Right kidney (tissue), 1 donor: ENCODE results near the gene PDGFRB.

ENCODE experiments used
- DNase-seq: peaks from one replicate; pipeline ENCODE4 v3.0.0-alpha.2; 2016

The PDGFRB gene

DNA sequence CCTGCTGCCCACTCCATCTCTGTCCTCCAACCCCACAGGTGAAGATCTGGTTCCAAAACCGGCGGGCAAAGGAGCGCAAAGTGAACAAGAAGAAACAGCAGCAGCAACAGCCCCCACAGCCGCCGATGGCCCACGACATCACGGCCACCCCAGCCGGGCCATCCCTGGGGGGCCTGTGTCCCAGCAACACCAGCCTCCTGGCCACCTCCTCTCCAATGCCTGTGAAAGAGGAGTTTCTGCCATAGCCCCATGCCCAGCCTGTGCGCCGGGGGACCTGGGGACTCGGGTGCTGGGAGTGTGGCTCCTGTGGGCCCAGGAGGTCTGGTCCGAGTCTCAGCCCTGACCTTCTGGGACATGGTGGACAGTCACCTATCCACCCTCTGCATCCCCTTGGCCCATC is 27.8 kb upstream of the PDGFRB start:
- DNase-seq: no peak

DNA sequence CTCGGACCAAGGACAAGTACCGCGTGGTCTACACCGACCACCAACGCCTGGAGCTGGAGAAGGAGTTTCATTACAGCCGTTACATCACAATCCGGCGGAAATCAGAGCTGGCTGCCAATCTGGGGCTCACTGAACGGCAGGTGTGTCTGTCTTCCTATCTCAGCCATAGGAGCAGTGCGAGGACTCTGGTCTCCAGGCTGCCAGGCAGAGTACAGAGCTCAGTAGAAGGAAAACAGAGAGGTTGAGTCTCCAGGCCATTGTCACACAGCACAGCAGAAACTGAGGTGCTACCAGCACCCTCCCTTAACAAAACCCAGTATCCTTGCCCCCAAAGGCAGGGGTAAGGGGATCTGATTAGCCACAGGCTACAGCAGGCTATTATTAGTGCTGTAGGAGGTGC is 27.1 kb upstream of the PDGFRB start:
- no peak for DNase-seq

DNA sequence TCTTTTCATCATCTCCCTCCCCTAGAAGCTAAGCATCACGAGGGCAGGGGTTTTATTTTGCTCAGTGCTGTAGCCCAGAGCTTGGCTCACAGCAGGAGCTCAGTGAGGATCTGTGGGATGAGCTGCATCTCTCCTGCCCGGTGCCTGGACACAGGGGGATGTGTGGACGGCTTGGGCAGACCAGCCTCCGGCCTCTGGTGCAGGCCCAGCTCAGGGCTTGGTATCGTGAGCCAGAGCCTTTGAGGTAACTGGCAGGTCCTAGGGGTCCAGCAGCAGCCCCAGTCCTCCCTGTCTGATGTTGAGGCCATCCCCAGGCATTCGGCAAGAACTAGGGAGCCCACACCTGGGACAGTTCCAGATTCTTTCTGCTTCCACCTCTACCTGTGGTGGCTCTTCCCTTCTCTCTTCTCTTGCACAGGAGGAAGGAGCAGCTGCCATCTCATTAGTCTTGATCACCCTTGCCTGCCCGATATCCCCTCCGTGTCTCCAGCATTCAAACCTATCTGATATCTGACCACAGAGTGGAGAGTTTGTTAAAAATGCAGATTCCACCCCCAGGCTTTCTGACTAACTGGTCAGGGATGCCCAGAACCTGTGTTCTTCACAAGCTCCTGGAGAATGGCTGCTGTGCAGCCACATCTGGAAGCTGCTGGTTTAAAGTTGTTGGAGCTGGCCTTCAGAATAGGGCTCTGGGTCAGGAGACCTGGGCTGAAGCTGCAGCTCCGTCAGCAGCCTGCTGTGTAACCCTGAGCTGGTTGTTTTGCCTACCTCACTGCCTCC is 26.3 kb upstream of the PDGFRB start:
- no peak for DNase-seq

DNA sequence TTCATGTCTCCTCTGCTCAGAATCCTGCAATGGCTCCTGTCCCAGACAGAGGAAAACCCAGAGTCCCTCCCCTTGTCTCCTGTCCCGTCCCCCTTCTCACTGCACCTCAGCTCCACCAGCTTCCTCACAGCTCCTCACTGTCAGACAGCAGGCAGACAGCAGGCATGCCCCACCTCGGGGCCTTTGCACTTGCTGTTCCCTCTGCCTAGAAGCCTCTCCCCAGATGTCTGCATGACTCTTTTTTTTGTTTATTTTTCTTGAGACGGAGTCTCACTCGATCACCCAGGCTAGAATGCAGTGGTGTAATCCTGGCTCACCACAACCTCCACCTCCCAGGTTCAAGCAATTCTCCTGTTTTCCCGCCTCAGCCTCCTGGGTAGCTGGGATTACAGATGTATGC is 25.4 kb upstream of the PDGFRB start:
- DNase-seq: no peak

DNA sequence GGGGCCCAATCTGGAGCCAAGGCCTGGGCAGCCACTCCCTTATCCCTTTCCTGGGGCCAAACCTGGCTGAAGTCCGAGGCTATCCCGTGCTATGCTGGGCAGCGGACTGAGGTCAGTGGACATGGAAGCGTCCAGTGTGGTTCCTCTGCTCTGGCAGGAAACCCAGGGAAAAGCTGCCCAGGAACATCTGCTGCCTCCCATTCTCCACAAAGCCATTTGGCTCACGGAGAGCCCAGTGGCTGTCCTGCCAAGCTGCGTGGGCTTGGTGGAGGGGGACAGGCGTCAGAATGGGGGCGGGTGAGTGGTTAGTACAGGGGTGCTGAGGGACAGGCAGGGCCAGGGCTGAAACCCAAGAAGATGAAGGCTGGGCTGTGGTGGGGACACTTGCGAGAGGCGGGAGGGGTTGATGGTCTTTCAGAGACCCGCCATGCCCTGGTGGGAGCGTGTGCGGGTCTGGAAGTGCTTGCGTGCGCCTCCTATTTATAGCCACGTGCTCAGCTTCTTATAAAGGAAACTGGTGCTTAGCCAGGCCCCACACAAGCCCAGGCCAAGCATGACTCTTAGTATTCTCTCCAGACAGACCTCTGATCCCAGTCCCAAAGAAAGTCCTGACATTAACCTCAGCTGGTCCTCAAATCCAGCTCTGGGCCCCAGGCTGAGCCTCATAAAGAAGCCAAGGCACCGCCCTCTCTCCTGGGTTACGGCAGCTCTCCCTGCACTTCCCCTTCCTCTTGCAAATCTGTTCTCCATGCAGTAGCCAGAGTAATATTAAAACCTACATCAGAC is 24.8 kb upstream of the PDGFRB start:
- DNase-seq: no peak

DNA sequence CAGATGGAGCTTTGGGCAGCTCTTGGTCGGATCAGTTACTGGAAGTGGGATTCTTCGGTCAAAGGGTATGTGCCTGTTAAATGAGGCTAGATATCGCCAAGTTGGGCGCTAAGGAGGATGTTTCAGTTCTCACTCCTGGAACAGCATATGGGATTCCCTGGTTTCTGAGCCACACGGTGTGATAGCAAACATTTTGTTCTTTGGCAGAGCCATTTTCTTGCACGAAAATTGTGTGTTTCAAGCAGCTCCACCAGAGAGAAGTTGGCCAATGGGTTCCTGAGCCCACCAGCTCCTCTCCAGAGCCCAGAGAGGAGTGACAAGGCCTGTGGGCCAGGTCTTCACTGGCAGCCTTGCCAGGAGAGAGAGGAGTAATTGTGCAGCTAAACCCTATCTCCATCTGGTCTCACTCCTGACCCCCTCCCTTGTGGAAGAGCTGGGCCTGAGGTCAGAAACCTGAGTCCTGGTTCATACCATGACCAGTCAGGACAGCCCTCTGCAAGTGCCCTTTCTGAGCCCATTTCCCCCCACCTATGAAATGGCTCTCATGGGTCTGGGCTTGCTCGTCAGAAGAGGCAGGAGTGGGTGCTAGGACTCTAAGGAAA is 23.5 kb upstream of the PDGFRB start:
- DNase-seq: no peak

DNA sequence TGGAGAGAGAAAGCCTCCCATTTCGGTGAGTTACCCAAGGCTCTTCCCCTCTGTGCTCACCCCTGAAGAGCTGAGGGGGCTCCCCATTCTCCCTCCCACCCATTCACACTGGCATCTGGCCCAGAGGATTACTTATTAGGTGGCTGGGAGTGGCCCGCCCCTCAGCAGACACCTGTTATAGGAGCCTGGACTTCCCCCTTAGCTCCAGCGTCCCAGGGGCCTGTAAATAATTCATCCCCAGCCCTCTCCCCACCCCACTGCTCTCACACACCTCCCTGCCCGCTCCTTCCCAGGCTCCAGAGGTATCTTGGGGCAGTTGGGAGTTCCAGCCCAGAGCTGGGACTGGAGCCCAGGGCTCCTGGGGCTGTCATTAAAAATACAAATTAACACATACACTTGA is 22.6 kb upstream of the PDGFRB start:
- no peak for DNase-seq

DNA sequence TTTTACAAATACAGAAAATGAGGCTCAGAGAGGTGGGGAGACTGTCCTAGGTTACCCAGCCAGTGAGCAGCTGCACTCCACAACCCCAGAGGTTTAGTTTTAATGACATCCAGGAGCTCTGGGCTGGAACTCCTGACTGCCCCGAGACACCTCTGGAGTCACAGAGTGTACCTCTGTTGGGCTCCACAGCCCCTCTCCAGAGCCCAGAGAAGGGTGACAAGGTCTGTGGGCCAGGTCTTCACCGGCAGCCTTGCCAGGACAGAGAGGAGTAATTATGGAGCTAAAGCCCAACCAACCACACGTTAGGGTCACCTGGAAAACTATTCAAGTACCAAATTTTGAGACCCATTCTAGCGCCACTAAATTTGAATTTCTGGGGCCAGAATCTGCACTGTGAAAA is 22.1 kb upstream of the PDGFRB start:
- DNase-seq: no peak

DNA sequence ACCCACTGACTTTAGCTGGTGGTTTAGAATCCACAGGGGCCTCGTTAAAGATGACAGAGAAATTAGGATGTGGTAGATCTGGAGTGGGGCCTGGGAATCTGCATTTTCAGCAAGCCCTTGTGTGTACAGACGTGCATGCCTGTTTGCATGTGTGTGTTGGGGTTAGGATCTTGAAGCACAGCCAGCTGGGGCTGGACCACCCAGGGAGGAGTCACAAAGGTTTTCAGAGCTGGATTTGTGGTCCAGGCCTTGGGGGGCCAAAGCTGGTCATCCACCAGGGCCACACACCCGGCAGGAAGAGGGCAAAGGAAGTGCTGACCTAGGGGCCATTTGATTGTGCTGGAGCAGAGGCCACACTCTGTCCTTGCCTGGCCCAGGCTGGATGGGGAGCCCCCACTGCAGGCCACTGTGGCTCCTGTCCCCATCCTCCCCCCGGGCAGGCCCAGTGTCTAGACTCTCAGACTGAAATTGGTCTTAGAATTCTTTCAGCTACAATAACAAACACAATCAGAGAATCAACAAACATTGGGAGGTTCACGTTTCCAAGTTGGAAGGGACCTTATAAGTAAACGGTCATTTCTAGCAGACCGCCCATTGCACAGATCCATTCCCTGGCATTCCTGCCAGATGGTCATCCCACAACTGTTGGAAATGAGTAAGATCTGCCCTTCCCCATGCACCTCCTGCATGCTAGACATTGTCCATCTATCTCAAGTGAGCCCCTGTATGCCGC is 21.3 kb upstream of the PDGFRB start:
- DNase-seq: no peak

DNA sequence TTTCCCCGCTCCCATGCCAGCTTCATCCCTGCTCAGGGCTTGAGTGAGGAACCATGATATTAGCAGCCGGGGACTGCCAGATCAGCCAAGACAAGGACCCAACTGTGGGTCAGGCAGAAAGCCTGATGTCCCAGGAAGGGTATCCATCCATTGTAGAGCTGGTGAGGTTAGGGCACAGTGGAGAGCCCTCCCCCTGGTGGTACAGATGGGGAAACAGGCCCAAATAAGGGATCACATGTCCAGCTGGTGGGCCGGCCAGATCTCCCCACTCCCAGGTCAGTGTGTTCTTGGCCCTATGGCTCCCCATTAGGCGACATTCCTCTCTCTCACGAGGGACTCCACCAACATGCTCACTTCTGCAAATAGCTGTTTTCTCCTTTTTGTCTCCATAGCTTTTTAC is 19.9 kb upstream of the PDGFRB start:
- DNase-seq: no peak

DNA sequence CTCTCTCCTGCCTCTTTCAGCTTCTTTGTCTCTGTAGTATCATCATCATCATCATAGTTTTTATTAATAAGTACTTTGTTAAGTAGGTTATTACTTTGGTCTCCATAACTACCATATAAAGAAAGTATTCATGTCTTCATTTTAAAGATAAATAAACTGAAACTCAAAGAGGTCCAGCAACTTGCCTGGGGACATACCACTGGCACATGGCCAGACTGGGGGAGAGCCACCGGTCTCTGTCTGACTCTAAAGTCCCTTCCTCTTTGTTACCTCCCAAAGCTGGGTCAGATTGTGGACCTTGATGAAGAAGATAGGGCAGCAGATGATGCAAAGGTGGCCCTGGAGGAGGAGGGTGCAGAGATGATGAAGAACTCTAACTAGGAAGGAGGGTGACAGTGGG is 19.4 kb upstream of the PDGFRB start:
- no peak for DNase-seq

DNA sequence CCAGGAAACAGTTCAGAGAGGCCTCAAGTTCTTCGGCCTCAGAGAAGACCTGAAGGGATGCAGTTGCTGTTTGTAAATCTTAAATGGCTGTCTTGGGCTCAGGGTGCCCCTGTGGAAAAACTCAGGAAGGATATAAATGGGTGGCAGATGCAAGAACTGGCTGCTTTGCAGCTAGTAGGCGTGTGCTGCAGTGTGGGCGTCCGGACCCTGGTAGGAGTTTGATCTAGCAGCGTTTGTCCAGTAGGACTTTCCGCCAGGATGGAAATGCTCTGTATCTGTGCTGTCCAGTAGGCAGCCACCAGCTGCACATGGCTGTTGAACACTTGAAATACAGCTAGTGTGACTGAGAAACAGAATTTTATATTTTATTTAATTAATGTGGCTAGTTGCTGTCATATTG is 18.6 kb upstream of the PDGFRB start:
- no peak for DNase-seq

DNA sequence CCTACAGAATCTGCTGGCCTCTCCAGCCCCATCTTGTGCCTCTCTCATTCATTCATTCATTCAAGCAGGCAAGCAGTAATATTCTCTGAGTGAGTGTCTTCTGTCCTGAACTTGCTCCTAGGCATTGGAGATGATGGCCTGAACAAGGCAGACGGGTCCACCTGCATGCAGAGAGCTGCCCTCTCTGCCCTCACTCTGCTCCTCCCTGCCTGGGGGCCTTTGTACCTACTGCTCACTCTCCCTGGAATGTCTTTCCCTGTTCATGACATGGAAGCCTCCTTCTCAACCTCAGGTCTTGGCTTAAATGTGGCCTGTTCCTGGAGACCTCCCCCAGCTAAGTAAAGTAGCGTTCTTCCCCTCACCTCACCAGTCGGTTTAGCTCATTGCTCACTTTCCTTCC is 17.5 kb upstream of the PDGFRB start:
- DNase-seq: no peak

DNA sequence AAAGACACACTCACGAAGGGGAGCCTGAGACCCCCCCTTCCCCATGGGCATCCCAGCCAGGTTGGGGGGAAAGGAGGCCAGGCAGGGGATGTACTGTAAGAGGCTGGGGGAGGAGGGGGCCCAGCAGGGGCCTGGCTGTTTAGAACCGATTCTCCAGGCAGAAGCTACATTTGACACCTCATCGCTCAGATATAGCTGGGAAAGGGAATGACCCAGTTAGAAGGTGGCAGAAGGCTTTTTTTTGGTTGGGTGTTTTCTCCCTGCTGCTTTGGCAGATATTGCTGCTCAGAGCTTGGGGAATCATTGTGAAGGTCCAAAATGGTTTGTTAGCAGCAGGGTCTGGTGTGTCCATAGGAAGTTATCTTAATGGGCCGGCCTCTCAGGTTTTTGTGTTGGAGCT is 16.9 kb upstream of the PDGFRB start:
- no peak for DNase-seq

DNA sequence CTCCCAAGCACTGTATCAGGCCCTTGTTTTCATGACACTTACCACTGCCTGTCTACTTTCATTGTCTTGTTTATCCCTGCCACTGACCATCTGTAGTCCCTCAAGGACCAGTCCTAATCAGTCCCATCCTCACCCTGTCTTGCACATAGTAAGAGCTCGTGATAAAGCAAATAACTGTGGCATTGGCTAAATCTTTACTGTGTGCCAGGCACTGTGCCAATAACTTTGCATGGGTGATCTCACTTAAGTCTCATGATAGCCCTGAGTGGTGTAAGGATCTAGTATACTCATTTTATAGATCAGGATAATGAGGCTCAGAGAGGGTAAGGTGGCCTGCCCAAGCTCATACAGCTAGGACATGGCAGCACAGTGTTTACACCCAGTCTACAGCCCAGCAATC is 16.5 kb upstream of the PDGFRB start:
- no peak for DNase-seq

DNA sequence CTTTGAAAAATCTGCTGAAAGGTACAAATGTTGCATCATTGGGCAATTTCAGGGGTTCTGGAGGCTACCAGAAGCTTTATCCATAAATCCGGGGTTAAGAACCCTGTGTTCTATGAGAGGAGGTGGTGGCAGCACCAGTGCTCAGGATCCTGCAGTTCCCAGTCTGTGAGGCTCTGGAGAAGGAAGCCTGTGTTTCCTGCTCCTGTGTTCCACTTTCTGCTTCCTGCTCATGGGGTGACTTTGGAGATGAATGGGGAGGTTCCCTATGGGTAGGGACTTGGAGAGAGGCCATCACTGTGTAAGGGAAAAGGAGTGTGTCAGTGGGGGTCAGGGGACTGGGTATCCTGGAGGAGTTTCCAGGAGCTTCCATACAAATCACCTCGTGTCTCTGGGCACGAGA is 13.2 kb upstream of the PDGFRB start:
- no peak for DNase-seq

DNA sequence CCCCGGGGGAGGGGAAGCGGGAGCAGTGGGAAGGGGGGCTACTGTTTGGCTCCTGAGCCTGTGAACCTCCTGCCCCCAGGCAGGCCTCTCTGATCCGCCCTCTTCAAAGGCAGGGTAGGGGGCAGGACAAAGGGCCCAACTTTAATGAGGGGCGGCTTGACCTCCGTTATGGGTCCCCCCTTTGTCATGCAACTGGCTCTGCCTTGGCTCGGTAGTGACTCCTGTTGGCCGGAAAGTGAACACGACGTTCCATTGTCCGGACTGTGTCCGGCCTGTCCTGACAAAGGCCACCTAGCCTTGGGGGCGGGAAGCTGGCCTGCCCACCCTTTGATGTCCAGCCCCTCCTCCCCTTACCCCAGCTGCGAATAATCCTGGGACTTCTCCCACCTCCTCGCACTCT is 12.3 kb upstream of the PDGFRB start:
- DNase-seq: no peak

DNA sequence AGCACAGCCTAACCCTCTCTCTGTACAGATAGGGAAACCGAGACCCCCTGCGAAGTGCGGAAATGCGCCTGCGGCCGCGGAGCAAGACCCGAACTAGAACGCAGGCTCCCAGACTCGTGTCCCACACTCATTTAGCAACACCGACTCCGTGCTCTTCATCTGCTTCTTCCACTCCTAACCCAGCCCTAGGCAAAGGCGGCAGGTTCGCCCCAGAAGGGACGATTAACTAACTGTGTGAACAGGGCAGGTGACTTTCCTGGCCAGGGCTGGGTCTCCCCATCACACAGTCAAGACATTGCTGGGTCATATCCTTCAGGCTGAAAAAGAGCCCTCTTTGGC is 11.8 kb upstream of the PDGFRB start:
- DNase-seq: no peak

DNA sequence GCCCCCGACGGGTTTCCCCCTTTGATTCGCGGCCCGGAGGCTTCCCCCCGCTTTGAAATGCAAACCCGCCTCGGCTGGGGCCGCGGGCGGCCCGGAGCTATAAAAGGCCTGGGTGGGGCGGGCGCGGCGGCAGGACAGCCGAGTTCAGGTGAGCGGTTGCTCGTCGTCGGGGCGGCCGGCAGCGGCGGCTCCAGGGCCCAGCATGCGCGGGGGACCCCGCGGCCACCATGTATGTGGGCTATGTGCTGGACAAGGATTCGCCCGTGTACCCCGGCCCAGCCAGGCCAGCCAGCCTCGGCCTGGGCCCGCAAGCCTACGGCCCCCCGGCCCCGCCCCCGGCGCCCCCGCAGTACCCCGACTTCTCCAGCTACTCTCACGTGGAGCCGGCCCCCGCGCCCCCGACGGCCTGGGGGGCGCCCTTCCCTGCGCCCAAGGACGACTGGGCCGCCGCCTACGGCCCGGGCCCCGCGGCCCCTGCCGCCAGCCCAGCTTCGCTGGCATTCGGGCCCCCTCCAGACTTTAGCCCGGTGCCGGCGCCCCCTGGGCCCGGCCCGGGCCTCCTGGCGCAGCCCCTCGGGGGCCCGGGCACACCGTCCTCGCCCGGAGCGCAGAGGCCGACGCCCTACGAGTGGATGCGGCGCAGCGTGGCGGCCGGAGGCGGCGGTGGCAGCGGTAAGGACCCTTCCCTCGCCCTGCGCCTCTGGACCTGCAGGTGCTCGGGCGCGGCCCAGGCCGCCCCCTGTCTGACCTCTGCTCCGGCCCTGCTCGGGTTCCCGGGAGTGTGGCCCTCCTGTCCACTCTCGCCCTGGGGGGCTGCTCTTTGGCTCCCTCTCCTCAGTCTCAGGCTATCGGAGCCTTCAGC is 11.2 kb upstream of the PDGFRB start, which contains the start of gene CDX1:
Gene CDX1 (plus strand): TSS at position 129 of the 862 bp plus-strand sequence. CDS start 99 bp downstream, at position 228.
- DNase-seq: peak; percentile 61

DNA sequence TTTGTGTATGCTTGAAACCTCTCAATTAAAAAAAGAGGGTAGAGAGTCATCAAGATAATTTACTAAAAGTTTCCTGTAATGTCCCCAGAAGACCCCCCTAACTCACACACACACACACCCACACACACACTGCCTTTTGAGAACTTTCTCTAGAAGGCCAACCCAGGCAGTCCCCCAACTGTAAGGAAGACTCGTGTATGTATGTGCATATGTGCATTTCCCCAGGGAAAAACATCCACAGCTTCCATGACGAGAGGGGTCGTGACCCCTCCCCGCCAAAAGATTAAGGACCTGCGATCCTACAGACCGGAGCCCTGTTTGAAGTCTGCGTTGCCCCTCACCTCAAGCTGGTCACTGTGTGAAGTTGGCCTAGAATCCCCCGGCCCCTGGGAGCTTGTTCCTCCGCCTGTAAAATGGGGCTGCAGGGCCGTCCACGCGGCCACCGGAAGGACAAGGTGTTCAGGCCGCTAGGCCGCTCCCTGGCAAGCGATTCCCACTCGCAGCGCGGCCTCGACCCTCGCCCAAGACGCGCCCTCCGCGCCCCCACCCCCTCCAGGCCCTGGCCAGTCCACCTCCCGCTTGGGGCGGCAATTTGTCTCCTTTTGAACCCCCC is 10.5 kb upstream of the PDGFRB start:
- DNase-seq: no peak

DNA sequence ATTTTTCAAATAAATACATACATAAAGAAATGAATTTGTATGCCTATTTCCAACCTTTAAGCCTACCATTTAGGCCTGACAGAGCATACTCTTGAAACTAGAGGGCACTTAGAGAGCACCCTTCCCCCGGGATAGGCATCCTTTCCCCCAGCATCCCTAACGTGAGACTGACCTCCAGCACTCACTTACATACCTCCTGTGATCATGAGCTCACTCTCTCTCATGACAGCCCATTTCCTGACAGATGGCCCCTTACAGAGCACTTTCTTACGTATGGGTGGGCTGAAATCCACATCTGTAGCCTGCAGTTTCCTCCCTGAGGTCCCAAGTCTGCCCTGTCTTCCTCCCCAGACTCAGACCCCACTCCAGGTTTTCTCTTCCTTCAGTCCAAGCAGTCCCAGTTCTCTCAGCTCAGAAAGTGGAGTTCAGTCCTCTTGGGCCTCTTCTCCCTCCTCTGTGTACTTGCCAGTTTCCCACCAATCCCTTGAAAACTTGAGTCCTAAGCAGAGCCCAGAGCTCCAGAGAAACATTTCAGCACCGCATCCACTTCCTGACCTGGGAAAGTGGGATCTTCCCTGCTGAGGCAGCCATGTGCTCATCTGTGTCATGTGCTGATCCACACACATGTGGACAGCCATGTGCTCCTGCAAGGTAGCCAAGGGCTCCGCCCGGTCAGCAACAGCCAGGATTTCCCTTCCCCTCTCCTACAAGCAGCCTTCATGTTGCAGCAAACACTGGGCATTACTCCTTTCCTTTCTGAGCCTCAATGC is 8.8 kb upstream of the PDGFRB start:
- DNase-seq: no peak
